Measurements from ENCODE around the gene UST. TPM values are rescaled to one million over a fixed set of nuclear protein-coding genes. Genes with fewer than 3 reads are reported as not detected.

Gene UST
- total RNA-seq, 5 donors from 2014 or later (not counting 1 experiment from before 2014, with no cell fraction given) = 1.9 to 5.3 (median 3.0) TPM

GRCh38 chr6:148997865-148998264 is 251.0 kb downstream of the UST start:
- 40% methylated on average over 1 of the region's 3 CpGs for WGBS (ENCODE audit: insufficient coverage)
- POLR2A ChIA-PET = interaction anchor here in 1 of 2 donors (0.6 kb wide), 1 partner anchor 40 kb away, joined by 4 read pairs; no protein-coding TSS in a partner anchor
- peak overlapping the region in 1 of 2 donors; percentile 5 for H3K27ac Mint-ChIP-seq

GRCh38 chr6:148998704-148999103 is 251.9 kb downstream of the UST start:
- no peak overlapping the region for H3K27ac ChIP-seq (ENCODE audit: low read length)
- ATAC-seq (replicated peaks in 1 of 4) (no peak), DNase-seq (no peak)
- no peak overlapping the region for H3K4me3 ChIP-seq (ENCODE audit: control insufficient read depth in 1 of 2, extremely low read depth in 1 of 2, low read length in 1 of 2)
- Mint-ChIP-seq H3K36me3 (peaks cover 6% of the 10 kb centered on the region), H3K4me3 (no peak overlapping the region), H3K27ac (no peak overlapping the region), H3K27me3 (no peaks in the 10 kb centered on the region), H3K4me1 (peaks cover 8 to 30% (median 12%) of the 10 kb centered on the region in 3 donors), H3K9me3 (peaks cover 0 to 14% (median 11%) of the 10 kb centered on the region in 3 donors)
- no peaks in the 10 kb centered on the region for H3K36me3 ChIP-seq (ENCODE audit: control insufficient read depth in 2 of 2, extremely low read depth in 1 of 2, insufficient read depth in 1 of 2, low read length in 1 of 2)
- ChIA-PET POLR2A (no interaction called here), CTCF (no interaction called here)
- H3K27me3 ChIP-seq (replicated peaks in 1 of 2; ENCODE audit: control insufficient read depth in 2 of 2, extremely low read depth in 1 of 2, insufficient read depth in 2 of 2, low read length in 1 of 2) = no peaks in the 10 kb centered on the region
- no peaks in the 10 kb centered on the region for H3K9me3 ChIP-seq
- peaks cover 3 to 7% of the 10 kb centered on the region in 2 experiments for H3K4me1 ChIP-seq (ENCODE audit: control insufficient read depth in 1 of 2, extremely low read depth in 1 of 2, insufficient read depth in 2 of 2, low read length in 2 of 2)
- WGBS (ENCODE audit: insufficient coverage) = 95% methylated on average over 2 of the region's 4 CpGs

More at GRCh38 chr6:148997865-148998264, 251.0 kb downstream of the UST start:
- Histone ChIP-seq H3K36me3 (ENCODE audit: control insufficient read depth in 2 of 2, extremely low read depth in 1 of 2, insufficient read depth in 1 of 2, low read length in 1 of 2) (no peaks in the 10 kb centered on the region), H3K27ac (ENCODE audit: low read length) (no peak overlapping the region), H3K4me1 (ENCODE audit: control insufficient read depth in 1 of 2, extremely low read depth in 1 of 2, insufficient read depth in 2 of 2, low read length in 2 of 2) (peaks cover 3 to 7% of the 10 kb centered on the region in 2 experiments), H3K9me3 (no peaks in the 10 kb centered on the region), H3K4me3 (ENCODE audit: control insufficient read depth in 1 of 2, extremely low read depth in 1 of 2, low read length in 1 of 2) (no peak overlapping the region), H3K27me3 (replicated peaks in 1 of 2; ENCODE audit: control insufficient read depth in 2 of 2, extremely low read depth in 1 of 2, insufficient read depth in 2 of 2, low read length in 1 of 2) (no peaks in the 10 kb centered on the region)
- H3K4me1 Mint-ChIP-seq = peaks cover 8 to 30% (median 12%) of the 10 kb centered on the region in 3 donors
- H3K4me3 Mint-ChIP-seq = no peak overlapping the region
- DNase-seq (no peak), ATAC-seq (replicated peaks in 1 of 4) (no peak)
- no peaks in the 10 kb centered on the region for H3K27me3 Mint-ChIP-seq
- H3K36me3 Mint-ChIP-seq = peaks cover 7% of the 10 kb centered on the region
- CTCF ChIA-PET = no interaction called here
- peaks cover 0 to 14% (median 11%) of the 10 kb centered on the region in 3 donors for H3K9me3 Mint-ChIP-seq

GRCh38 chr6:148999501-148999900 is 252.7 kb downstream of the UST start:
- no peak for ATAC-seq (replicated peaks in 1 of 4)
- H3K4me3 ChIP-seq (ENCODE audit: control insufficient read depth in 1 of 2, extremely low read depth in 1 of 2, low read length in 1 of 2) = no peak overlapping the region
- 75% methylated on average over 1 of the region's 1 CpG for WGBS (ENCODE audit: insufficient coverage)
- no peak overlapping the region for H3K27ac ChIP-seq (ENCODE audit: low read length)
- DNase-seq = no peak
- H3K9me3 ChIP-seq = no peaks in the 10 kb centered on the region
- Mint-ChIP-seq H3K4me3 (no peak overlapping the region), H3K9me3 (peaks cover 0 to 14% (median 11%) of the 10 kb centered on the region in 3 donors), H3K36me3 (peaks cover 6% of the 10 kb centered on the region), H3K27ac (no peak overlapping the region), H3K27me3 (no peaks in the 10 kb centered on the region), H3K4me1 (peaks cover 8 to 34% (median 12%) of the 10 kb centered on the region in 3 donors)
- POLR2A ChIA-PET = no interaction called here
- peaks cover 3 to 7% of the 10 kb centered on the region in 2 experiments for H3K4me1 ChIP-seq (ENCODE audit: control insufficient read depth in 1 of 2, extremely low read depth in 1 of 2, insufficient read depth in 2 of 2, low read length in 2 of 2)
- no peaks in the 10 kb centered on the region for H3K27me3 ChIP-seq (replicated peaks in 1 of 2; ENCODE audit: control insufficient read depth in 2 of 2, extremely low read depth in 1 of 2, insufficient read depth in 2 of 2, low read length in 1 of 2)
- CTCF ChIA-PET = no interaction called here
- H3K36me3 ChIP-seq (ENCODE audit: control insufficient read depth in 2 of 2, extremely low read depth in 1 of 2, insufficient read depth in 1 of 2, low read length in 1 of 2) = no peaks in the 10 kb centered on the region

GRCh38 chr6:148999929-149000468 is 253.2 kb downstream of the UST start:
- Histone ChIP-seq H3K4me3 (ENCODE audit: control insufficient read depth in 1 of 2, extremely low read depth in 1 of 2, low read length in 1 of 2) (no peak overlapping the region), H3K4me1 (ENCODE audit: control insufficient read depth in 1 of 2, extremely low read depth in 1 of 2, insufficient read depth in 2 of 2, low read length in 2 of 2) (peaks cover 3 to 7% of the 10 kb centered on the region in 2 experiments), H3K27ac (ENCODE audit: low read length) (no peak overlapping the region), H3K36me3 (ENCODE audit: control insufficient read depth in 2 of 2, extremely low read depth in 1 of 2, insufficient read depth in 1 of 2, low read length in 1 of 2) (no peaks in the 10 kb centered on the region), H3K9me3 (no peaks in the 10 kb centered on the region), H3K27me3 (replicated peaks in 1 of 2; ENCODE audit: control insufficient read depth in 2 of 2, extremely low read depth in 1 of 2, insufficient read depth in 2 of 2, low read length in 1 of 2) (no peaks in the 10 kb centered on the region)
- H3K27me3 Mint-ChIP-seq = no peaks in the 10 kb centered on the region
- H3K36me3 Mint-ChIP-seq = peaks cover 7% of the 10 kb centered on the region
- H3K4me3 Mint-ChIP-seq = peak overlapping the region in 1 of 3 donors; percentile 1
- peaks cover 0 to 14% (median 11%) of the 10 kb centered on the region in 3 donors for H3K9me3 Mint-ChIP-seq
- ChIA-PET POLR2A (no interaction called here), CTCF (no interaction called here)
- ATAC-seq (replicated peaks in 1 of 4) (peak in 1 of 4 experiments; percentile 23), DNase-seq (peak in 1 of 35 experiments; percentile 2)
- peak overlapping the region in 1 of 2 donors; percentile 50 for H3K27ac Mint-ChIP-seq
- peaks cover 8 to 34% (median 12%) of the 10 kb centered on the region in 3 donors for H3K4me1 Mint-ChIP-seq
- no CpG with 5 or more reads among the region's 3 CpGs for WGBS (ENCODE audit: insufficient coverage)

GRCh38 chr6:149001422-149001821 is 254.6 kb downstream of the UST start:
- ATAC-seq (replicated peaks in 1 of 4) = no peak
- CTCF ChIA-PET = interaction anchor here (0.6 to 0.7 kb wide), 2 partner anchors 37 to 280 kb away, joined by 3 to 5 read pairs; no protein-coding TSS in a partner anchor
- peaks cover 3 to 7% of the 10 kb centered on the region in 2 experiments for H3K4me1 ChIP-seq (ENCODE audit: control insufficient read depth in 1 of 2, extremely low read depth in 1 of 2, insufficient read depth in 2 of 2, low read length in 2 of 2)

GRCh38 chr6:149003560-149003959 is 256.7 kb downstream of the UST start:
- Mint-ChIP-seq H3K27me3 (no peaks in the 10 kb centered on the region), H3K4me3 (no peak overlapping the region), H3K27ac (no peak overlapping the region), H3K4me1 (peaks cover 8 to 24% (median 10%) of the 10 kb centered on the region in 3 donors), H3K36me3 (peaks cover 22% of the 10 kb centered on the region), H3K9me3 (peaks cover 0 to 20% (median 11%) of the 10 kb centered on the region in 3 donors)
- ChIA-PET POLR2A (no interaction called here), CTCF (no interaction called here)
- WGBS (ENCODE audit: insufficient coverage) = 100% methylated on average over 1 of the region's 7 CpGs
- ATAC-seq (replicated peaks in 1 of 4) = no peak
- H3K27me3 ChIP-seq (replicated peaks in 1 of 2; ENCODE audit: control insufficient read depth in 2 of 2, extremely low read depth in 1 of 2, insufficient read depth in 2 of 2, low read length in 1 of 2) = no peaks in the 10 kb centered on the region
- H3K4me1 ChIP-seq (ENCODE audit: control insufficient read depth in 1 of 2, extremely low read depth in 1 of 2, insufficient read depth in 2 of 2, low read length in 2 of 2) = peaks cover 3 to 7% of the 10 kb centered on the region in 2 experiments
- DNase-seq = no peak
- no peaks in the 10 kb centered on the region for H3K36me3 ChIP-seq (ENCODE audit: control insufficient read depth in 2 of 2, extremely low read depth in 1 of 2, insufficient read depth in 1 of 2, low read length in 1 of 2)
- H3K9me3 ChIP-seq = no peaks in the 10 kb centered on the region
- no peak overlapping the region for H3K27ac ChIP-seq (ENCODE audit: low read length)
- no peak overlapping the region for H3K4me3 ChIP-seq (ENCODE audit: control insufficient read depth in 1 of 2, extremely low read depth in 1 of 2, low read length in 1 of 2)

More at GRCh38 chr6:149001422-149001821, 254.6 kb downstream of the UST start:
- H3K36me3 ChIP-seq (ENCODE audit: control insufficient read depth in 2 of 2, extremely low read depth in 1 of 2, insufficient read depth in 1 of 2, low read length in 1 of 2) = no peaks in the 10 kb centered on the region
- POLR2A ChIA-PET = no interaction called here
- no peaks in the 10 kb centered on the region for H3K27me3 ChIP-seq (replicated peaks in 1 of 2; ENCODE audit: control insufficient read depth in 2 of 2, extremely low read depth in 1 of 2, insufficient read depth in 2 of 2, low read length in 1 of 2)
- H3K27ac ChIP-seq (ENCODE audit: low read length) = no peak overlapping the region
- Mint-ChIP-seq H3K27me3 (no peaks in the 10 kb centered on the region), H3K36me3 (peaks cover 17% of the 10 kb centered on the region), H3K27ac (no peak overlapping the region), H3K9me3 (peaks cover 0 to 20% (median 11%) of the 10 kb centered on the region in 3 donors), H3K4me3 (no peak overlapping the region), H3K4me1 (peaks cover 8 to 34% (median 12%) of the 10 kb centered on the region in 3 donors)
- no peaks in the 10 kb centered on the region for H3K9me3 ChIP-seq
- DNase-seq = no peak
- H3K4me3 ChIP-seq (ENCODE audit: control insufficient read depth in 1 of 2, extremely low read depth in 1 of 2, low read length in 1 of 2) = no peak overlapping the region

All from T-cell (primary cell).